GM18867 (cell line): ENCODE data around the gene FAM228A.
"Not testable (repeated sequence)": the region's sequence is repeated elsewhere in the genome, so short reads cannot be mapped to it uniquely, and the experiment has no call there.

ENCODE experiments used
- ATAC-seq: cut with Tn5 transposase; IDR thresholded peaks from one replicate; pipeline ENCODE4 v1.9.1; 2021; ENCODE audit warnings: mild to moderate bottlenecking, moderate library complexity; ENCODE audit not compliant: unreplicated experiment

Gene FAM228A

GRCh38 chr2:24174851-24175277, at the start of gene FAM228A:
Gene FAM228A, plus strand, starts transcription at chr2:24175053. Its CDS starts 428 bp downstream, at chr2:24175481.
- no peak for ATAC-seq

GRCh38 chr2:24125956-24126355, 48.9 kb upstream of the FAM228A start:
- no peak for ATAC-seq

- ATAC-seq = no peak
Observed at GRCh38 chr2:24132543-24132942, 42.3 kb upstream of the FAM228A start.

- not testable (repeated sequence) for ATAC-seq
Observed at GRCh38 chr2:24140305-24140704, 34.5 kb upstream of the FAM228A start.

GRCh38 chr2:24147364-24147763, 27.5 kb upstream of the FAM228A start:
- no peak for ATAC-seq

GRCh38 chr2:24152413-24153197, 22.2 kb upstream of the FAM228A start:
- ATAC-seq = no peak

GRCh38 chr2:24153478-24153877, 21.4 kb upstream of the FAM228A start:
- ATAC-seq = no peak

GRCh38 chr2:24158131-24158530, 16.7 kb upstream of the FAM228A start:
- ATAC-seq = no peak

GRCh38 chr2:24159708-24160107, 15.1 kb upstream of the FAM228A start:
- ATAC-seq = no peak

GRCh38 chr2:24160761-24161160, 14.1 kb upstream of the FAM228A start:
- no peak for ATAC-seq

- ATAC-seq = no peak
Observed at GRCh38 chr2:24162494-24162893, 12.4 kb upstream of the FAM228A start.

- no peak for ATAC-seq
Observed at GRCh38 chr2:24163186-24163585, 11.7 kb upstream of the FAM228A start.

GRCh38 chr2:24163601-24164000, 11.3 kb upstream of the FAM228A start:
- ATAC-seq = no peak

- peak; percentile 70 for ATAC-seq
Observed at GRCh38 chr2:24164416-24164973, 10.4 kb upstream of the FAM228A start.

GRCh38 chr2:24169023-24169422, 5.8 kb upstream of the FAM228A start:
- no peak for ATAC-seq

- no peak for ATAC-seq
Observed at GRCh38 chr2:24175631-24176187, 856 bp downstream of the FAM228A start.

- ATAC-seq = no peak
Observed at GRCh38 chr2:24176326-24176725, 1.5 kb downstream of the FAM228A start.

GRCh38 chr2:24179683-24180082, 4.8 kb downstream of the FAM228A start:
- no peak for ATAC-seq

- no peak for ATAC-seq
Observed at GRCh38 chr2:24181849-24182248, 7.0 kb downstream of the FAM228A start.

- ATAC-seq = no peak
Observed at GRCh38 chr2:24182507-24182906, 7.7 kb downstream of the FAM228A start.

- no peak for ATAC-seq
Observed at GRCh38 chr2:24183366-24184069, 8.7 kb downstream of the FAM228A start.

GRCh38 chr2:24189551-24189950, 14.7 kb downstream of the FAM228A start:
- ATAC-seq = no peak
